Amygdala (tissue), 56 donors: ENCODE results near the gene LIN7C.

ENCODE experiments used
- DNase-seq, 56 donors: peaks; one replicate each; lab custom pipeline; 2025; lab: John Stamatoyannopoulos, UW

The LIN7C gene

DNA sequence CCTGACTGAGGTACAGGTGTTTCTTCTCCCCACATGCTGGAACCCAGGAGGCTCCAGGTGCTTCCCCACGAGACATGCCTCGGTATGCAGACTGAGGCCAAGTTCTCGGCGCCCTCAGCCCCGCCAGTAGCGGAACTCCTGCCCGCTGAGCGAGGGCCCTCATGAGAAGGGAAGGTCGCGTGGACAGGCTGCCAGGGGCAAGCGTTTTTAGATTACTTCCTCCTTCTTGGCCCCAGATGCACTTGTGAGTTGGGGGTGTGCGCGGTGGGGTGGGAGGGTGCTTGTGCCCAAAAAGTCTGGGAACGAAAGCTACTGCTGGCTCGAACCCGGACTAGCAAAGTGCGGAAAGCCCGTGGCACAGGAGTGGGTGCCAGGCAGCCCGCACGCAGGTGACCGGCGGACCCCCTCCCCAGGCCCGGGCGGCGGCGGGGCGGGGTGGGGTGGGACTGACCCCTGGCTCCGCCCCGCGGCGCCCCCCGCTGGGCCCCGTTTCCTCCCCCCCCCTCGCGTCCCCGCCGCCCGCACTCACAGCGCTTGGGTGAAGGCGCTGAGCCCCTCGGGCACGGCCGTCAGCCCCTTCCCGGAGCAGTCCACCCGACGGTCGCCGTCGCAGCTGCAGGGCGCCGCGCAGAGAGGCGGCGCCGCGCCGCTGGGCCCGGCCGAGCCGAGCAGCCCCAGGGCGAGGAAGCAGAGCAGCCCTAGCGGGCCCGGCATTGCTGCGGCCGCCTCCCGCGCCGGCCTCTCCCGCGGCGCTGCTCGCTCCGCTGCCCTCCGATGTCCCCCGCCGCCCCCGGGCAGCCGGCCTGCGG lies 34.8 kb downstream of the LIN7C start:
- peak in 35 of 56 donors; percentile 10 to 56 (median 39) for DNase-seq

DNA sequence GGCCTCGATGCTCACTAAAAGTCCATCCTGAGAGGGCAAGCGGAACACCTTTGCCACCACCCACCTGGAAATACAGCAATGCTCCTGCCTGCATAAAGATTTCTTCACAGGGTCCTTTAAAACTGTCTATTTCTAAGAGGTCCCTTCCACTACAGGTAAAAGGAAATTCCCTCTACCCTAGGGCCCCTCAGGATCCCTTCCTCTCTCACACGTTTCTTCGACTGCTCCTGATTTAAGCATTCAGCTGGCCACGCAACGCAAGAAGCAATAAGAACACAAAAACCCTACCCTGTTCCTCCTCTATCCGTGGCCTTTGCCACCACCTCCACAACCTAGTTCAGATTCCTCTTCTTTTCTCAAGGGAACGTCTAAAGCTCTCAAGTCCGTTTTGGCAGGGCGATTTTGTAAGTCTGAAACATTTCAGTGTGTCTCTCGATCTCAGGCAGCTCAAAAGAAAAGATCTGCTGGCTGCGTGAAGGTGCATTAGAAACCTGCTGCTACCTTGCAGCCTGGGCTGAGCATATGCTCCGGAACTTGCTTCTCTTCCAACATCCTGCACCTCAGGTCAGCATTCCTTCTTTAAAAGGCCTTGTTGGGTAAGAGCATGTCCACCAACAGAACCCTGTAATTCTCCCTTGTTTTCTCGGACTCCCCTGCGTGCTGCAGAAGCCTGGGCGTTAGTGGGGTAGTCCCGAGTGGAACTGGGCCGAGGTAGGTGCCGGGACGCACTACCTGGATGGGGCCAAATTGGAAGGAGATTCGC lies 35.6 kb downstream of the LIN7C start:
- DNase-seq = peak in 1 of 56 donors; percentile 40

DNA sequence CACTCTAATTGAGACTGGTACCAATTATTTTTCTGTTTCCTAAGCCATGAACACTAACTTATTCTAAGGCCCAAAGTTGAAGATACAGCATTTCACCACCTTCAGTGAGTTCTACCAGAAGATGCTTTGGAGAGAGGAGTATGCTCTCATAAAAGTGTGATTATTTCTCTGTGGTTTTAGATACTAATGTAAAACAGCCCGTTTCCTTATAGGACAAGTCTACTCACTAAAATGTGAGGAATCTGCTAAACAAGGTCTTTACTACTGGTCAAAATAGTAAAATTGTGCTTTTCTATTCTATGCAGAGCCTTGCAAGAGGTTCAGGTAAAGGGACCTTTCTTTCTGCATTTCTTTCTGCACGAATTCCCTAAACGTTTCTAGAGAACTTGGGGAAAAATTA lies 36.4 kb downstream of the LIN7C start:
- no peak for DNase-seq

DNA sequence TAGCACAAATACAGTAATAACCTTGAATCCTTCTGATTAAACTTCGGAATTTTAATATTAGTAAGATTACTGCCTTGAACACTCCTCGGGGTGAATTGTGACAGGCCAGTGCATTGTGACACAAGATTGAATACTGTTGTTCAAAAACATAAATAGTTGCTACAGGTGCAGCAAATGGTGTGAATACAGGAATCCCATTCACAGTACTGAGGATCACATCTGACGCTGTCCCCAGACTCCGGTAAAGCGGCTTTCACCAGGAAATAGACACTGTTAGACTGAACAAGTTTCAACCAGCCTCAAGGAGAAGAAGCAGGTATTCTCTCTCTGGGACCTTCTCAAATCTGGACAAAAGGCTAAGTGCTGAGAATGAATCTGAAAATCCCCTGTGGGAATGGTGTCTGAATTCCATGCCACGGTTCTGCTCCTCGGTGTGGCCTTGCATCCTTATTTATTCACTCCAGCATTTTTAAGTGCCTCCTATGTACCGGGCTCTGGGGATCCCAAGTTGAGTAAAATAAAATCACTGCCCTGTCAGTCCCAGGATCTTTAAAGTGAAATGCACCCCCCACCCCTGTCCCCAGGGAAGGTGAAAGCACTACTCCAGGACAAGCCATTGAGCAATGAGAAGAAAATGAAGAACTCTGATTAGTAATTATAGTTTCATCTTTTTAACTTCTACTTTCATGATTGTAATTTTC lies 37.4 kb downstream of the LIN7C start:
- DNase-seq = no peak

DNA sequence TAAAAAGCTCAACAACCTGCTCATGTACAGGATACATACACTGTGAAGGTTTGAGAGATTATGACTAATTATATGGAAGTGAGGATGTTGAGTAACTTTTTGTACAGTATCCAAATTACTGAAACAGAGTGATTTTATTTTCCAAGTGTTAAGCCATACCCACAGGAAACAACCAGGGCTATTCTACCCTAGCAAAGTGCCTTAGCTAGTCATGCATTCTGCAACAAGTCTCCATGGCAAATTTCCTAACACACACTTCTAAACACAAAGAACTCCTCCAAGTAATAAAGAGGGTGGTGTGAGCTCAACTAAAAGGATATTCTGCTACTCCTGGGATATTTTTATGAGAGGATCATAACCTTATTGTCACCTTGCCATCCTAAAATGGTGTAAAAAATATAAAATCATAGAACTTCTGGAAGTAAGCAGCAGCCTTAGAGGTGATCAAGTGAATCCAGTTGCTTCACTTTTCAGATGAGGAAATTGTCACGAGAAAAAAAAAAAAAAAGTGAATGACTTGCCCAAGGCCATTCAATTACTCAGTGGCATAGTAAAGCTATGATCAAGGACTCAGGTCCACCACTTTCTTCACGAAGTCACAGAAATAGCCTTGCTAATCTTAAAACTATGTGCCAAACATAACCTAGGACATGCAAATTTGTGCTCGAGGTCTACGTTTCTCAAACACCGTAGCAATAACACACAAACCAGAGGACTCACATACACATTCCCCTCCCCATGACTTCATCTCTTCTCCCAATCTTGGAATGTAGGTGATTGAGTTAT lies 38.2 kb downstream of the LIN7C start:
- no peak for DNase-seq

DNA sequence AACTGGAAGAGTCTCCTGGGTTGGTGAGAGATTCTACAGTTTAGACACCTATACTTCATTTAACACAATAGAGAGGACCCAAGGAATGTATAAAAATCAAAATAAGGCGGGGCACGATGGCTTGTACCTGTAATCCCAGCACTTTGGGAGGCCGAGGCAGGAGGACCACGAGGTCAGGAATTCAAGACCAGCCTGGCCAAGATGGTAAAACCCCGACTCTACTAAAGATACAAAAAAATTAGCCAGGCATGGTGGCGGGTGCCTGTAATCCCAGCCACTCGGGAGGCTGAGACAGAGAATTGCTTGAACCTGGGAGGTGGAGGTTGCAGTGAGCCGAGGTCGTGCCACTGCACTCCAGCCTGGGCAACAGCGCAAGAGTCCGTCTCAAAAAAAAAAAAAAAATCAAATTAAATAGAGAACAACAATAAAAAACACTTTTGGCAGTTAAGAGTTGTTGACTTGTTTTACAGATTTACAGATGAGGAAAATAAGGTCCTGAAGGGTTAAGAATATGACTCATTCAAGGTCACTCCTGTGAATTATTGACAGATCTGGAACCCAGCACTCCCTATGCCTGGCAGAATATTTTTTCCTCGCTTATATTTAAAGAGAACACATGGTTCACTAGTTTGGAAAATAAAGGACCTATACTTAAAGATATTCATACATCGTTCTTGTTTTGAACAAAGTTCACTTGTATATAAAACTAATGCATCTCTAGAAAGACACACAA lies 39.2 kb downstream of the LIN7C start:
- no peak for DNase-seq

DNA sequence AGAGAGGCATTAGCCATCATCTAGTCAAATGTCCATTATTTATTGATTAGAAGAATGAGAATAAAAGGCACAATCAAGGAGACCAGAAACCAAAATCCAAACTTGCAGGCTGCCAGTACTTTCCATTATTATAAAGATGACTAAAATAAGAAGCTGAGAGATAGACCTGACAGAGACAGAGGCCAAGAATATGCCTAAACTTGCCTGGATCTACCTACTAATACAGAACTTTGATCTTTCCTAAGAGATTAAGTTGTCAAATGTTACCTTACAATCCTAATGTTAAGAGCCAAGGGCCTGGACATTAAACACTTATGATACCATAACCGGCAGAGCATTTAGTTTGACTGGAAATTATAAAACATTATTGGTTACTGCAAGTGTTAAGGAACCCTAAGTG lies 40.2 kb downstream of the LIN7C start:
- no peak for DNase-seq

DNA sequence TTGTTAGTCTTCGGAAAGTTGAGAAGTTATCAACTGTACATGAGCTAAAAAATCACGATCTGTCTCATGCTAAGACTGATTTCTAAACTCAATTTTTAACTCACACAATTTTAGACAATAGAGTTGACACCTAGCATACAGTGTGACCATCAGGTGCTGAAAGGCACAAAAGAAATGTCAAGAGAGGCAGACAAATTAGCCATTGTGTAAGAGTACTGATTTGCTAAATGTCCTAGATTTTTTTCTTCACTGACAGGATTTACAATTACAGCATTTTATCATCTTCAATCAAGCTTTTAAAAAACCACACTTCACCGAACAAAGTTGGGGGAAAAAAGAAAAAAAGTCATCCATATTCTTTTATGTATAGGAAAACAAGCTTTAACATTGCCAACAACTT lies 40.9 kb downstream of the LIN7C start:
- DNase-seq = no peak

DNA sequence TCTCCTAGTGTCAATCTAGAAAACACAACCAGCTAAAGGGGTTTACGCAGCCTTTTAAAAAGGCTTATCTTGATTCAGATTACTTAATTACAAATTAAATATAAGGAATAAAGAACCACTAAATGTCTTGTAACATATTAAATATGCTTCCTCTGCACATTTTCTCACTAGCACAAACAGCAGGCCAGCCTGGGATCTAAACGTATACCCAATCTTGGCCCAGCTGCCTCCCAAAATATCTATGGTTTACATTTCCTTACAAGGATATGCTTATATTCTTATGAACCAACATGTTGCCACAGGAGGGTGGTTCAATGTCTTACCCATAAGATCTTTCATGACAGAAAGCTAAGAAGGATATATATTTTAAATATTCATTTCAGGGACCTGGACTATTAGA lies 41.7 kb downstream of the LIN7C start:
- DNase-seq = no peak

DNA sequence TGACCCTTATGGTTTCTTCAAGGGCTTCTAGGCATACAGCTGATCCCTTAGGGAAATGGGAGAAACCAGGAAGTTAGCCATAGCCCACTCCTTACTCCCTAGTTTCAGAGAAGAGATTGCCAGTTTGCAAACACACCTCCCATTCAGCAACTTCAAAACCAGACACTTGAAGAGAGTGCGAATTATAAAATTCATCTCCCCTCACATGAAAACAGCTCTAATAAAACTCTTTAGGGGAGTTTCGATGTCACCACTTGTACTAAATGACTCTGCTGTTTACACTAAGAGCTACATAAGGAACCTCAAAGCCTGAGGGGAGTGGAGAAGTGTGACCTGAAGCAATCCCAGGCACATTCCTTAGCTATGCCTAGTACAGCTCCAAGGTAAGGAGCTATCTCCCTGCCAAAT lies 42.3 kb downstream of the LIN7C start:
- no peak for DNase-seq

DNA sequence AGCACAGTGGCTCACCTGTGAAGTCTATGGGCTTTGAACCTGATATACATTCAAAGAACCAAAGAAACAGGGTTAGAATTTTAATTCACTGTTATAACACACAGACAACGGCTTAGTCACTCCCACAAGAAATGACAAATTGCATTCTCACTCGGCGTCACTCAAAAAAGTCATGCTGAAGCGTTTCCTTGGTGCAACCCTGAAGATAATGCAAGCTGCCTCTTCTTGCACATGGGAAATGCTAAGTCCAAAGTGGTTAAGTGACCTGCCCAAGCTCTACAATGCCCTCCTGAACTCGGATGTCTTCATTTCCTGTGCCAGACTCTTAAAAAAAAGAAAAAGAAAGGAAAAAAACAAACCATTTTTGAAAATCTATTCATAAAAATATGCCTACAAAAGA lies 44.0 kb downstream of the LIN7C start:
- DNase-seq = no peak

DNA sequence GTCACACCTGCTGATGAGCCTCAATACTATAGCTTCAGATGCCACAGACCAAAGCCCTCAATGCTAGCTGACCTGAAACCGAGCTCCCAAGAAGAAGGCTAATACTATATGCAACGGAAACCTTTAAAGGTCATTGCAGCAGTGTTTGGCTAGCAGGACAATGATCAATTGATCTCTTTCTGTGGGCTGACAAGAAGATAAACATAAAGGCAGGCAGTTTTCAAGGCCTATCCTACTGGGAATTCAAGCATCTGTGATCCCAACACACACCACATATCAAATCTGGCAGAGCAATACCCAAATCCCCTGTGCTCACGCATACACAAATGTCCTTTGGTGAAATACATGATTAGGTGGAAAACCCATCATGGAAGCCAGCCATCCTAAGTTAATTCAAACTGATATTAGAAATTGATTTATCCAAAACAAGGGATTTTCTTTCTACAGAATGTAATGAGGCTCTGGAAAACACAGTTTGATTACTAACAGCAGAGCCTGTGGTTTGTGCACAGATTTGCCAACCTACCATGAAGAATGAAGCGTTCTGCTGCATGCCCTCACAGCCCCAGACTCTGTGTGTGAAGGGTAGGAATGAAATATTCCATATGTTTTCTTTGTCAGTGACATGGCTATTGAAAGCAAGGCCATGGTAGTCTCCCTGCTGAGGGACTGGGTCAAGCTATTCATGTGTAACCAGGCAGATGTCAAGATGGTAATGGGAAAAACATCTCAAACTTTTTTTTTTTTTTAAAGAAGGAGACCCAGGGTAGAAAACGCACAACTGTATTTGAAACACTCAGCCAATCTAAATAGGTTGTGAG lies 46.2 kb downstream of the LIN7C start:
- no peak for DNase-seq

DNA sequence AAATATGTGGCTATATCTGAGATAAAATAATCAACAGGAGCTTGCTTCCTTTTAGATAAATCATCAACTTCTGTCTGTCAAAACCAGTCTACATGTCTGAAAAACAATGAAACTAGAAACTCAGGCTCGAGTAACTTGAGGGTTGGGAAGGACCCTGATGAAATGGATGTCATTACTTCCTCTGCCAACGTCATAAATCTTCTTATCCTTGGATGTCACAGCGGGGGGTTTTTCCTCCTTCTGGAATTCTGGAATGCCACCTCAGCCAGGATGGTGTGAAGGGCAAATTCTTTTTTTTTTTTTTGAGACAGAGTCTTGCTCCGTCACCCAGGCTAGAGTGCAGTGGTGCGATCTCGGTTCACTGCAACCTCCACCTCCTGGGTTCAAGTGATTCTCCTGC lies 47.4 kb downstream of the LIN7C start:
- DNase-seq = no peak

DNA sequence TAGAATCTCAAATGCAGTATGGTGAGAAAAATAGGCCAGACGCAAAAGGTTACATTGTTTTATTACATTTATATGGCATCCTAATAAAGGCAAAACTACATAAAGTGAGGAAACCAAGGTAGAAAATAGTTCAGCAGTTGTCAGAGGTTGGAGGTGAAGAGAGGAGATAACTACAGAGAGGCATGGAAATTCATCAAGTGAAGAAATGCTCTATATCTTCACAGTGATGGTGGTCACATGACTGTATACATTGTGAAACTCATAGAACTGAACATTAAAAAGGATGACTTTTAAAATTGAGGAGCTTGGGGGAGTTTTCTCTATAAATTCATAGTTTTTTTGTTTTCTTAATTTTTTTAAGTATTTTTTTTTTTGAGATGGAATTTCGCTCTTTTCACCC lies 48.4 kb downstream of the LIN7C start:
- no peak for DNase-seq

DNA sequence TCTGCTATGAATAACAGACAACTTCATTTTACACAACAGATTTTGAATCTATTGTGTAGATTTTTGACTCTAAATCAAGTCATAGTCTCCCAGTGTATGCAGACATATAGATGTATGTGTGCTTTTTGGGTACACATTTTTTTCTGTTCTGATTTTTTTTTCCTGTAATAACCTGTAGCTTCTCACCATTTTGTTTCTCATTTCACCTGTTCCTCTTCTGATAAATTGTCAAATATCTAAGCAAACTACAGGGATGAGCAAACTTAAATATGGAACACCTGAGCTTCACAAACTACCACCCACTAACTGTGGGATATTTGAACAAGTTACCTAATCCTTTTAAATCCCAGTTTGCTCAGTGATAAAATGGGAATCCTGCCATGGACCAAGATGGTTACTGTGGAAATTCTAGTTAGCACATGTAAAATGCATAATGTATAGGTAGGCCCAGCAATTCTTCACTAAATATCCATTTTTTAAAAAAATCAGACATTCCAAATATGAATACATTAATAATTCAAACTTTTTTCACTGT lies 49.7 kb downstream of the LIN7C start:
- DNase-seq = no peak

DNA sequence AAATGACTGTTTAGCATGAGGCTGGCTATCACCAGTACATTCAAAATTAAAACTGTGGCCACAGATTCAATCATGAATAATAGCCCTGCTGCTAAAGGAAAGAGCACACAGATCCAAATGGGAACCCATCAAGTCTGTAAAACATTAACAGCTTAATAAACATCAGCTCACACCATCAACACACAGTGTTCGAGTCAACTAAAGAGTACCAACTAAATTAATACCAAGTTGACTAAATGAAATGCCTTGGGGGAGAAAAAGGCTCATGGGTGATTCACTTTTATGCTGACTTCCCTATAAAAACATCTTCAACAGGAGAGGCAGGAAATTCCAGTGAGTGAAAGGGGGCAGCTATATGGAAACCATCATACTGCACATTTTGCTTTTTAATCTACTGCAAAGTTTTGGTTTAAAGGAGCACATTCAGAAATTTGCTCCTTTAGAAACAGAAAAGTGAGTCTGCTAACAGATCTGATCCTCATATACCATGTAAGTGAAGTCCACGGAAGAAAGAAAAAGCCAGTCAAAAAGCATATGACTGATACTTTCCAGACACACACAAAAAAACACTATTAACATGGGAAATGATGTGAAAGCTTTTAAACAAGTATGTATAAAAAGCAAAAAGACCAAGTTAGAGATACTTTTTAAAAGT lies 50.3 kb downstream of the LIN7C start:
- DNase-seq = no peak

DNA sequence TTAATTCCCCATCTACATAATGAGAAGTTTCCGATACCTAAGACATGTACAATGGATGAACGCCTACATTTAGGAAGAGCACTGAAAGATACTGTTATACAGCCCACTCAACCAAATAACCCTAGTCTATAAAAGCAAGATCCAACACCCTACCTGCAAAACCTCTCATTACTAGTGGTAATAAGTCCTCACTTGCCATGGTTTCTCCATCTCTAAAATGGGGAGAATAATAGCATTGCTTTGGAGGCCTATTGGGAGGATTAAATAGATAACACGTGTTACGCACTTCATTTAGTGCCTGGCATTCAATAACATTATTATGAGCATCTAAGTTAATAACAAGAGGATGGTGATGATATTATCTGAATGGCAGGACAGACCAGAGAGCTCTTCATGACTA lies 50.9 kb downstream of the LIN7C start:
- DNase-seq = no peak

DNA sequence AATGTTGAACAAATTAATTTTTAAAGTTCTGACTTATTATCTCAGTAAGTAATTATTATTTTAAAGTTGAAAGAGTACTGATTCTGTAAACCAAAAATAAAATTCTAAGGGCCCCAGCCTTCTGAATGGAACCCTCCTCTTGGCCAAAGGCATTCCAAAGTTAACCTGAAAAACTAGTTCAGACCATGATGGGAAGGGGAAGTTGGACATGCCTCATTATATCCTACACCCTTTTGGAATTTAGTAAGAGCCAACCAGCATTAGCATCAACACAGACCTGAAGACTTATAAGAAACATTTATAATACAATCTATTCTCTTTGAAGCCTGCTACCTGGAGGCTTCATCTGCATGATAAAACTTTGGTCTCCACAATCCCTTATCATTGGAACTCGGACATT lies 52.9 kb downstream of the LIN7C start:
- no peak for DNase-seq
